ENCODE measurements around the gene ARAP1. TPM values are rescaled to one million over a fixed set of nuclear protein-coding genes. Genes with fewer than 3 reads are reported as not detected.
A peak's percentile ranks its signal among the peaks of the same experiment; 100 is the strongest.

Gene ARAP1
- total and polyA plus RNA-seq, 2 donors (not counting 3 experiments of a cell fraction or from before 2014, with no cell fraction given): 36.8 to 66.2 TPM

- Histone ChIP-seq H3K4me3 (replicated peaks in 1 of 3; ENCODE audit: insufficient read depth in 1 of 3, low read depth in 1 of 3, low read length in 3 of 3) (no peak overlapping the region), H3K9me1 (replicated peaks; ENCODE audit: control insufficient read depth, extremely low read depth, insufficient read depth, low read length) (no peaks in the 10 kb centered on the region), H2AFZ (ENCODE audit: low read depth, low read length) (no peak overlapping the region), H3K79me2 (ENCODE audit: control insufficient read depth, insufficient read depth, low read length) (no peaks in the 10 kb centered on the region), H3K9me3 (replicated peaks; ENCODE audit: control insufficient read depth, insufficient read depth, low read length) (no peaks in the 10 kb centered on the region), H3K27ac (ENCODE audit: insufficient read depth, low read depth, low read length) (no peak overlapping the region), H3K36me3 (ENCODE audit: control insufficient read depth in 2 of 2, extremely low read depth in 1 of 2, insufficient read depth in 2 of 2, low read length in 2 of 2) (no peaks in the 10 kb centered on the region), H3K4me2 (ENCODE audit: insufficient read depth, low read length) (no peak overlapping the region), H3K27me3 (ENCODE audit: control insufficient read depth in 2 of 2, insufficient read depth in 2 of 2, low read length in 2 of 2) (no peaks in the 10 kb centered on the region), H3K9ac (replicated peaks; ENCODE audit: extremely low read depth, insufficient read depth, low read length) (no peak overlapping the region), H4K20me1 (replicated peaks; ENCODE audit: control insufficient read depth, extremely low read depth, insufficient read depth, low read length) (no peaks in the 10 kb centered on the region), H3K4me1 (ENCODE audit: control insufficient read depth, extremely low read depth, insufficient read depth, low read length) (no peaks in the 10 kb centered on the region)
- BruUV-seq (replicated peaks): no TSS peak
- no peak for TF ChIP-seq JUN (IDR thresholded peaks at IDR 0.05; ENCODE audit: borderline replicate concordance, insufficient read depth, insufficient read length, low read depth)
- TF ChIP-seq FOS (IDR thresholded peaks at IDR 0.05; ENCODE audit: borderline replicate concordance, insufficient read depth, low read length): no peak
- TF ChIP-seq MAX (IDR thresholded peaks at IDR 0.05; ENCODE audit: insufficient read depth, insufficient read length): no peak
- no peak for TF ChIP-seq GATA2 (IDR thresholded peaks at IDR 0.05; ENCODE audit: insufficient read depth, insufficient read length, low read depth, low read length)
- dilution Hi-C loops (cut with MboI; ENCODE audit: extremely low pct_ligation_motif_present, low sequenced_read_pairs) (no loop called here), intact Hi-C loops (cut with micrococcal nuclease) (no loop called here)
- ChIA-PET POLR2A (no interaction called here), CTCF (no interaction called here)
- no peak for DNase-seq (ENCODE audit: low read depth, low spot score)
- FAIRE-seq: no peak
Measured at GRCh38 chr11:72762641-72763304, 10.6 kb upstream of the ARAP1 start.

- Histone ChIP-seq H3K4me1 (ENCODE audit: control insufficient read depth, extremely low read depth, insufficient read depth, low read length) (no peaks in the 10 kb centered on the region), H3K27me3 (ENCODE audit: control insufficient read depth in 2 of 2, insufficient read depth in 2 of 2, low read length in 2 of 2) (no peaks in the 10 kb centered on the region), H3K9me1 (replicated peaks; ENCODE audit: control insufficient read depth, extremely low read depth, insufficient read depth, low read length) (no peaks in the 10 kb centered on the region), H3K36me3 (ENCODE audit: control insufficient read depth in 2 of 2, extremely low read depth in 1 of 2, insufficient read depth in 2 of 2, low read length in 2 of 2) (no peaks in the 10 kb centered on the region), H3K79me2 (ENCODE audit: control insufficient read depth, insufficient read depth, low read length) (no peaks in the 10 kb centered on the region), H4K20me1 (replicated peaks; ENCODE audit: control insufficient read depth, extremely low read depth, insufficient read depth, low read length) (no peaks in the 10 kb centered on the region), H2AFZ (ENCODE audit: low read depth, low read length) (no peak overlapping the region), H3K27ac (ENCODE audit: insufficient read depth, low read depth, low read length) (no peak overlapping the region), H3K4me3 (replicated peaks in 1 of 3; ENCODE audit: insufficient read depth in 1 of 3, low read depth in 1 of 3, low read length in 3 of 3) (no peak overlapping the region), H3K4me2 (ENCODE audit: insufficient read depth, low read length) (no peak overlapping the region), H3K9me3 (replicated peaks; ENCODE audit: control insufficient read depth, insufficient read depth, low read length) (no peaks in the 10 kb centered on the region), H3K9ac (replicated peaks; ENCODE audit: extremely low read depth, insufficient read depth, low read length) (no peak overlapping the region)
- peak; percentile 8 for FAIRE-seq
- dilution Hi-C loops (cut with MboI; ENCODE audit: extremely low pct_ligation_motif_present, low sequenced_read_pairs): no loop called here
- no peak for TF ChIP-seq POLR2A (IDR thresholded peaks at IDR 0.05; ENCODE audit: low read depth, low read length)
- TF ChIP-seq FOS (IDR thresholded peaks at IDR 0.05; ENCODE audit: borderline replicate concordance, insufficient read depth, low read length): no peak
- TF ChIP-seq GATA2 (IDR thresholded peaks at IDR 0.05; ENCODE audit: insufficient read depth, insufficient read length, low read depth, low read length): no peak
- TF ChIP-seq MAX (IDR thresholded peaks at IDR 0.05; ENCODE audit: insufficient read depth, insufficient read length): no peak
- TF ChIP-seq JUN (IDR thresholded peaks at IDR 0.05; ENCODE audit: borderline replicate concordance, insufficient read depth, insufficient read length, low read depth): no peak
- no peak for TF ChIP-seq EZH2 (IDR thresholded peaks at IDR 0.05; ENCODE audit: borderline replicate concordance, low read depth, low read length, severe bottlenecking)
- TF ChIP-seq CTCF (IDR thresholded peaks at IDR 0.05; ENCODE audit: extremely low read depth in 1 of 2, insufficient read depth in 1 of 2, low read depth in 1 of 2, low read length in 2 of 2): no peak
- POLR2A ChIA-PET: no interaction called here
- CTCF ChIA-PET: interaction anchor here (1.0 to 1.5 kb wide), 2 partner anchors 36 to 77 kb away, joined by 3 to 5 read pairs; no protein-coding TSS in a partner anchor
- intact Hi-C loops (cut with micrococcal nuclease): no loop called here
- BruUV-seq (replicated peaks): no TSS peak
- DNase-seq (ENCODE audit: low read depth, low spot score): no peak
Measured at GRCh38 chr11:72760539-72761405, 8.6 kb upstream of the ARAP1 start.
